Superior temporal gyrus (tissue), 1 donor: ENCODE measurements around the gene GTF3C2.
"Not testable (repeated sequence)": the region's sequence is repeated elsewhere in the genome, so short reads cannot be mapped to it uniquely, and the experiment has no call there.

ENCODE experiments used
- DNase-seq: peaks from one replicate; pipeline ENCODE4 v3.0.0-alpha.2; 2016; ENCODE audit errors: extremely low spot score

Gene GTF3C2

DNA sequence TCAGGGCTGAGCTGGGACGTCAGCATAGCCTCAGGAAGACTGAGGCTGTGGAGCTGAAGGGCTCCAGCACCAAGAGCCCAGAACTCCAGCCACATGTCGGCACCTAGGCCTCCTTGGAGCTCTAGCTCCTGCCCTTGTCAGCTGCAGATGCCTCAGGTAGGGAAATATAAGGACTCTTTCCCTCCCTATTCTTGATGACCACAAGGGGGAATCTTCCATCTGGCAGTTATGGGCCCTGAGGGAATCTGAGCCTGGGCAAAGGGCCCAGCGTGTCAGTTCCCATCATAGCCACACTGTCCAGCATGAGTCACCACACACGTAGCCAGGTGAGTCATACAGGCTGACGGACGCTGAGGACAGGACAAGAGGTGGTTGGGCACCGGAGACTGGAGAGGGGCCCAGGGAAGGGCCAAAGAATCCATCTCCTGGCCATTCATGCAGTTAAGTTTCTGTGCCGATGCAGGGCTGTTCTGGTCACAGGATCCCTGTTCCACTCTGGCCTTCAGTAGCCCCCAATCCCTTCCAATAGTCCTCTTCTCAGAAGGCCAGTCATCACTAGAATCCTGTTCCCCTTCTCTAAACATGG lies 35.5 kb downstream of the GTF3C2 start:
- DNase-seq, result no peak

DNA sequence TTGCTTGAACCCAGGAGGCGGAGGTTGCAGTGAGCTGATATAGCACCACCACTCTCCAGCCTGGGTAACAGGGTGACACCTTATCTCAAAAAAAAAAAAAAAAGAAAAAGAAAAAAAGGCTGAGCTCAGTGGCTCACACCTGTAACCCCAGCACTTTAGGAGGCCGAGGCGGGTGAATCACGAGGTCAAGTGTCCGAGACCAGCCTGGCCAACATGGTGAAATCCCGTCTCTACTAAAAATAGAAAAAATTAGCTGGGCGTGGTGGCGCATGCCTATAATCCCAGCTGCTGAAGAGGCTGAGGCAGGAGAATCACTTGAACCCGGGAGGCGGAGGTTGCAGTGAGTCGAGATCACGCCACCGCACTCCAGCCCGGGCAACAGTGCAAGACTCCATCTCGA lies 36.7 kb downstream of the GTF3C2 start:
- not testable (repeated sequence) for DNase-seq

DNA sequence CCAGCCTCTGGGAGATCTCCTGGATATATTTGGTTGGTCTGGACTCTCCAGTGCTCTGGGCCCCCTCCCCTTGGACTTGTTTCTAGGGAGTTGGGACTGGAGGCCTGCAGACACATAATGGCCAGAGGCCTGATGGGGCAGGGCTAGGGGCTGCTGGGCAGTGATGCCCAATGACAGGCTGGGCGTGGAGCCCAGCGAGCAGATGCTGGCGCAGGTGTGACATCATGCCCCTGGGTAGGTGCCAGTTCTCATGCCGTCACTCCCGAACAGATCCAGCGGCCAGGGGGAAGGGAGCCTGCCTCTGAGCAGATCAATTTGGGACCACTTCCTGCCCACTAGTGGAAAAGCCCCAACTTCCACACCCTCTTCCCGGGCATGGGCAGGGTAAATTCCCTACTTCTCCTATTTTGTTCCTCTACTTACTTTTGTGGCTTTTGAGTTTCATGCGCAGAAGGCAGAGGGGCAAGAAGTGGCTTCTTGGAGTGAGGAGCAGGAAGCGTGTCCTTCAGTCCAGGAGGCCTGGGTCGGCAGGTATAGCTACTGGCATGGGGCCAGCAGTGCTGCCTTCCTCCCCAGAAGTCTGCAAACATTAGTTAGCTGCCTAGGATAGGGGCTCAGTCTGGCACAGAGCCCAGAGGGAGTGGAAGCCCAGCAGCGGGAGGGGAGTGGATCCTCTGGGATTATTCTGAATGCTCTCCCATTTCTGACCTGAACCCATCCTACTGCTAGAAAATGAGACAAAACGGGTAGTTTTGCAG lies 39.7 kb downstream of the GTF3C2 start:
- DNase-seq, result peak; percentile 77

DNA sequence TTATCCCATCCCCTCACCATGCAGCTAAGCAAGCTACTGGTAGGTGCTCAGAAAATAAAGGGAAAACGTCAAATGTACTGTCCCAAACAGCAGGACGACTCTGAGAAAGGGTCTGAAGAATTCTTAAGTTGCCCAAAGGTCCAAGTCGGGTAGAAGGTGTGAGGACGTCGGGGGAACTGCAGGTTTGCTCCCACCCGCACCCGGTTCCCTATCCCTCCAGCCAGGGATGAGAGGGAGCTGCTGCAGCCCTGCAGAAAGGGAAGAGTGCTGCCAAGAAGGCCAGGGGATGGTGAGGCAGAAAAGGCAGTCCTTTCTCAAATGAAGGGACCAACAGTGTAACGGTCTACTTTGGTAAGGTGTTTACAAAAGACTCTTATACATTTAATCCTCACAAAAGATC lies 41.4 kb downstream of the GTF3C2 start:
- no peak for DNase-seq

DNA sequence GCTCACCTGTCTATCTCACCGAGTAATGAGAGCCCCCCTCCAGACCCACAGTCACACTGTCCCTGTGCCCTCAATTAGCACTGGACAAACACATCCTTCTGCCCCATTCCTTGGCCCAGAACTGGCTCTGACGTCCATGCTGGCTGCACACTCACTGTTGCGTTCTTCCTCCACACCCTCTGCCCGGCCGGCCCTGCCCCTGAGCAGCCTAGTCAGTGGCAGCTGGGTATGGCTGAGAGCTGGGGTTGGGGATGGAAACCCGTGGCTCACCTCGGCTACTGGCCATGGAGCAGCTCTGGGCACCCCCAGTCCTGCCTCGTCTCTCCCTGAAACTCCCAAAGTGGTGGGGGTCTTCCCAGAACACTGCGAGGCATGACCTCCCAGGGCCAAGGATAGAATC lies 41.9 kb downstream of the GTF3C2 start:
- DNase-seq, result no peak

DNA sequence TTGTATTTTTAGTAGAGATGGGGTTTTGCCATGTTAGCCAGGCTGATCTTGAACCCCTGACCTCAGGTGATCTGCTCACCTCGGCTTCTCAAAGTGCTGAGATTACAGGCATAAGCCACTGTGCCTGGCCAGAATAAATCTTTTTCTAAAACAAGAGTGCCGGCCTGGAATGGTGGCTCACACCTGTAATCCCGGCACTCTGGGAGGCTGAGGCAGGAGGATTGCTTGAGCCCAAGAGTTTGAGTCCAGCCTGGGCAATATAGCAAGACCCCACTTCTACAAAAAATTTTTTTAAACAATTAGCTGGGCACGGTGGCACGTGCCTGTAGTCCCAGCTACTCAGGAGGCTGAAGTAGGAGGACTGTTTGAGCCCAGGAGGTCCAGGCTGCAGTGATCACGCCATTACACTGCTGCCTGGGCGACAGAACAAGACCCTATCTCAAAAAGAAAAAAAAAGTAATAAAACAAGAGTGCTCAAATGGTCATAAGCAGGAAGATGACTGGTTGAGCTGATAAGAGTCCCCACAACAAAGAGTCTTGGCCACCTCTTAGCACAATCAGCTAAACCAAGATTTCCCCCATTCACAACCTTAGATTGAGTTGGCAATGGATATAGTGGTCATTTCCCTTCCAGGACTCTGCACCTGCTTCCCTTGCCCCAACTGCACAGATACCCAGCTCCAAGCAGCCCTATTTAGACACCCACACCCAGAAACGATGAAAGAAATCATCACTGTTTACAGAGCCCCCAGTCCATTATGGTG lies 42.5 kb downstream of the GTF3C2 start:
- no peak for DNase-seq

DNA sequence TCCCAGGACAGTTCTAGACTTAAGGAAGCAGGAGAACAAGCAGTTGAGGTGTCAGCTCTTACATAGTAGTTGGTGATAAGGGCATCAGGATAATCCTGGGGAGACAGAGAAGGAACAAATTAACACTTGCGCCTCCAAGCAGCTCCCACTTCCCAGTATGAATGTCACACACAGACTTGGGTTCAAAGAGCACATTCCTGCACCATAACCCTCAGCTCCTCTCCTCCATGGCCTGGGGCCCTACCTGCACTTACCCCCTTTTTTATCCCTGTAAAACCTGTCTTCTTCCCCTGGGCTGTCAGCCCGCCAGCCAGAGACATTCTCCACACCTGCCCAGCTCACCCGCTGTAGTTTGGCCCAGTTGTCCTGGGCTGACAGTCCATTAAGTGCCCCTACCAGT lies 44.4 kb downstream of the GTF3C2 start:
- DNase-seq, result no peak

DNA sequence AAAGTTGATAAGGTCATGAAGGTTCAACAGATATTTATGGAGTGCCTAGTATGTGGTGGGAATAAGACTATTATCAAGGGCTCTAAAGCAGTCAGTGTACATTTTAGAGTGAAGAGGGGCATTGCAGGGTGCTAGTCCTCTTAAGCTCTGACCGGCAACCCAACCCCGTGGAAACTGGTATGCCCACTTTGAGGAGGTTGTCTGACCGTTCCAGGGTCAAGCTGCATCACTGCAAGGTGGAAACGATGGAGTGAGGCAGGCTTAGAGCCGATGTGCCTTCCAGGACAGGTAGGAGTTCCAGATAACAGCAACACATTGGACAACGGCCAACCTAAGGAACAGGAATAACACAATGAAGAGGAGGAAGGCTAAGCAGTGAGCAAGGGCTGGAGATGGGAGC lies 46.9 kb downstream of the GTF3C2 start:
- no peak for DNase-seq

DNA sequence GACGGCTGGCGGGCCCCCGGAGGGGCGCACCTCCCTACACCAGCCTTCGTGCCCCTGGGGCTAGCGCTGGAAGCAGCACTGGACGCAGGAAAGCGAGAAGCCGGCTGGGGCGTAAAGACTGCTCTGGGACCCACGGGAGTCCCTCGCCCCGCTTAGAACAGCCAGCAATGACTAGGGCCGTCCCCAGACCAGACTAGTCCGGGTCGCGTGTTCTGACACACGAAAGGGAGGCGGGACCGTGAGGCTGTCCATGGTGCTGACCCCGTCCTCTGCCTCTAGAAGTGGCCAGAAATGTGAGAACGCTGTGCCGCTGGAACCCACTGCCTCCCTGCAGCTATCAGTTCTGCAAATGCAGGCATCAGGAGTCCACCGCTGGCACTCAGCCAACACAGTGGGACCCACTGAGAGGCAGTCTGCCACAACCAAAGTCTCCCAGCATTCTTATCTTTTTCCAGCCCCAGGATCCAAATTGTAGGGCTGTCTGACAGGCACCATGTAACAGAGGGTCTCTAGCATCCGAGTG lies 48.1 kb downstream of the GTF3C2 start, which contains the start of gene UCN:
Gene UCN, minus strand, starts transcription at position 87 of the 523 bp plus-strand sequence. CDS start 550 bp downstream, outside the sequence.
- DNase-seq, result no peak

DNA sequence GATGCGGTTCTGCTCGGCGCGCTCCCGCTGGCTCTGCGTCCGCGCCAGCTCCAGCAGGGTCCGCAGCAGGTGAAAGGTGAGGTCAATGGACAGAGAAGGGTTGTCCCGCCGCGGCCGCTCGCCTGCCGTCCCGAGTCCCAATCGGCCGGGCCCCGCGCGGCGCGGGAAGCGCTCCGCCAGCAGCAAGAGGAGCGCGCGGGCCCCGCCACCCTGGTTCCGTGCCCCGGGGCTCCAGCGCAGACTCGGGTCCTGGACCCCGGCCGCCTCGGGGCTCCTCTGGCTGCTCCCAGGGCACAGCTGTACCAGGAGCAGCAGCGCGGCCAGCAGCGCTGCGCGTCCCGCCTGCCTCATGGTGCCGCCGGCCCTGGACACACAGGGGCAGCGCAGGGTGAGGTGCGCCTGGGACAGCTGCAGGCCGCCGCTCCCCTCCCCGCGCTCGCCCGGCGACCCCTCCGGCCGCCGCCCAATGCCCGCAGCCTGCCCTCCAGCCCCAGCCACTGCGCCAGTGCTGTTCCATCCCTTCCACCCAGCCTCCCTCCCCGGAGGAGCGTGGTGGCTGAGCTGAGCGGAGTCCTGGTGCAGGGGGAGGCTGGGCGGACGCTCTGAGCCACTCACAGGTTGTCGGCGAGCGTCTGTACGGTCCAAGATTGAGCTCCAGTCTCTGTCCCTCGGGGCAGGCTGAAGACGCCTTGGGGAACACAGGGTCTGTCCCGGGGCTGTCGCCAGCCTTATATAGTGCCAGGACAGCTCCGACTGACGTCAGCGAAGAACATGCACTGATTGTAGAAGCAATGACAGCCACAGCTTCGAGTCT lies 48.8 kb downstream of the GTF3C2 start:
- no peak for DNase-seq

DNA sequence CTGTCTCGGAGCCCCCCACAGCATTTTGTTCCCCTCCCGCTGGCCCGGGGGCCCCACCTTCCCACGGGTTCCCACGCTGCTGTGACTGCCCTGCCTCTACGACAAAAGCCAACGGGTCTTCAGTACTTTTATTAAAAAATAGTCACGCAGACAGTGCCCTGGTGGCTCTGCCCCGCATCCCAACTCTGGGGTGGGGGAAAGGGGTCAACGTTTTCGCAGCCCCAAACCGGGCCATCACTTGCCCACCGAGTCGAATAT lies 49.3 kb downstream of the GTF3C2 start:
- no peak for DNase-seq

DNA sequence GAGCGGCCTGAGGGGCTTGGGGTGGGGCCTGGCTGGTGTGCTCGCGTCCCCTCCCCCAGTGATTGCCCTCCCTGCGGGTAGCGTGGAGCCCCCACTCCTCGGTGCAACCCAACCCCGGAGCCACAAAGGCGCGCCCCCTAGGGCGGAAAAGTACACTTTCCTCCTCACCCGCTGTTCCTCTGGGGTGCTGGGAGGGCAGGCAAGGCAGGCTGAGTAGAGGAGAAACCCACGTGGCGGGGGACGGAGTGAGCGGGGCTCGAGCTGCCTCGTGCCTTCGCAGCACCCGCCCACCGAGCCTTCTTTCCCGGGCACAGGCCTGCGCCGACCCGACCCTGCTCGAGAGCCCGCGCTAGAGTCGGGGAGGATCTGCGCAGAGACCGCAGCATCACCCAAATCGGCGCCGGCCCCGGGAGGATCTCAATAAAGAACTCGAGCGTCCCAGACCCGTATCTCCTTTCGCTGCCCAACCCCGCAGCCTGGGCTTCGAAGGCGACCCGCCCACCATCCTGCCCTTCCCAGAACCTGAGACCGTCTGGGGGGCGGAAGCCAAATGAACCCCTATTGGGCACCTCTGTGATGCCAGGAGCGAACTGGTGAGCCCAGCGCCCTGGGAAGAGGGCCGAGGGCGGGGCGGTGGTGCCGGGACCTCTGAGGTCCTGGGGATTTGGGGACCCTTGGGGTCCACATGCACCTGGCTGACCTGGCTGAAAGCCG lies 49.8 kb downstream of the GTF3C2 start:
- no peak for DNase-seq

DNA sequence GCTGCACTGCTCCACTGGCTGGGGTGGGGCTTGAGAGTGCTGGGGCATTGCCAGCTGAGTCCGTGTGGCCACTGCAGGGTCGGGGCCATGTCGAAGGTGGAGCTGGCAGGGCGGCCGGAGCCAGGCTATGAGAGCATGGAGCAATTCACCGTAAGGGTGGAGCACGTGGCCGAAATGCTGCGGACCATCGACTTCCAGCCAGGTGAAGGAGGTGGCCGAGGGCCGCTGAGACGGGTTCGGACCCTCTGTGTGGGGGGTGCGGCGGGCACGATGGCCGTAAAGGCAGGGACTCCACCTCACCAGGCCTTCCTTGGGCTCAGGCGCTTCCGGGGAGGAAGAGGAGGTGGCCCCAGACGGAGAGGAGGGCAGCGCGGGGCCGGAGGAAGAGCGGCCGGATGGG lies 50.4 kb downstream of the GTF3C2 start:
- no peak for DNase-seq

DNA sequence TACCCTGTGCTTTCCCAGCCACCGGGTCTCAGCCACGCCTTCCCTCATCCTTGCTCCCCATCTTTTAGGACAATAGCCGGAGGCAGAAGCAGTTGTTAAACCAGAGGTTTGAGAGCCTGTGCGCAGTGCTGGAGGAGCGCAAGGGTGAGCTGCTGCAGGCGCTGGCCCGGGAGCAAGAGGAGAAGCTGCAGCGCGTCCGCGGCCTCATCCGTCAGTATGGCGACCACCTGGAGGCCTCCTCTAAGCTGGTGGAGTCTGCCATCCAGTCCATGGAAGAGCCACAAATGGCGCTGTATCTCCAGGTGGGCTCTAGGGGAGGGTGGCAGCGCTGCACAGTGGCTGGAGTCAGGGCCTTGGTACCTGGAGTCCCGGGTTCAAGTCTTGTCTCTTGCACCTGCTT lies 51.0 kb downstream of the GTF3C2 start:
- no peak for DNase-seq

DNA sequence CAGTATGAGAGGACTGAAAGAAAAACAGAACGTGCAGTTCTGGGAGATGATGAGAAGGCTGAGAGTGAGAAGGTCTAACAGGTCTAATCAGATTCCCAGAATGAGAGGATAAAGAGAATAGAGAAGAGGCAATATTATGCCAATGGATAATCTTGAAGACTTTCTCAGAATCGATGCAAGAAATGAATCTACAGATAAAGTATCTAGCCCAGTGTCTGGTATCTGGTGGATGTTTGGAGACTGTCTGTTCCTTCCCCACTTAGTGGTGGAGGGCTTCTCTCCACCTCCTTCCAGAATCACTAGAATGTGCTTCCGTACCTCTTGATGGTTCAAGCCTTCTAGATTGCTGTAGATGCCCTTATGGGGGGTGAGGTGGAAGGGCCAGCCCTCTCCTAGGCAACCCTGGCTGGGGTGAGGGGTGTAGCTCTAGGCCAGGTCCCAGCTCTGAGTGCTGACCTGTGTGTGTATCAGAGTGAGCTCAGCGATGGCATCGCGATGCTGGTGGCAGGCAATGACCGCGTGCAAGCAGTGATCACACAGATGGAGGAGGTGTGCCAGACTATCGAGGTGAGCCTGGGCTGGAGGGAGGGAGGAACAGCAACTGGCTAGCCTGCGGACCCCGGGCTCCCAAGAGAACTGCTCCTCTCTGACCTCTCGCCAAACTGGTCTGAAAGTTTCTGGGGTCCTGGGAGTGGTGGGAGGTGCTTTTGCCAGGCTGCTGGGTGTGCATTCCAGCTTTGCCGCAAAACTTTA lies 51.9 kb downstream of the GTF3C2 start:
- no peak for DNase-seq

DNA sequence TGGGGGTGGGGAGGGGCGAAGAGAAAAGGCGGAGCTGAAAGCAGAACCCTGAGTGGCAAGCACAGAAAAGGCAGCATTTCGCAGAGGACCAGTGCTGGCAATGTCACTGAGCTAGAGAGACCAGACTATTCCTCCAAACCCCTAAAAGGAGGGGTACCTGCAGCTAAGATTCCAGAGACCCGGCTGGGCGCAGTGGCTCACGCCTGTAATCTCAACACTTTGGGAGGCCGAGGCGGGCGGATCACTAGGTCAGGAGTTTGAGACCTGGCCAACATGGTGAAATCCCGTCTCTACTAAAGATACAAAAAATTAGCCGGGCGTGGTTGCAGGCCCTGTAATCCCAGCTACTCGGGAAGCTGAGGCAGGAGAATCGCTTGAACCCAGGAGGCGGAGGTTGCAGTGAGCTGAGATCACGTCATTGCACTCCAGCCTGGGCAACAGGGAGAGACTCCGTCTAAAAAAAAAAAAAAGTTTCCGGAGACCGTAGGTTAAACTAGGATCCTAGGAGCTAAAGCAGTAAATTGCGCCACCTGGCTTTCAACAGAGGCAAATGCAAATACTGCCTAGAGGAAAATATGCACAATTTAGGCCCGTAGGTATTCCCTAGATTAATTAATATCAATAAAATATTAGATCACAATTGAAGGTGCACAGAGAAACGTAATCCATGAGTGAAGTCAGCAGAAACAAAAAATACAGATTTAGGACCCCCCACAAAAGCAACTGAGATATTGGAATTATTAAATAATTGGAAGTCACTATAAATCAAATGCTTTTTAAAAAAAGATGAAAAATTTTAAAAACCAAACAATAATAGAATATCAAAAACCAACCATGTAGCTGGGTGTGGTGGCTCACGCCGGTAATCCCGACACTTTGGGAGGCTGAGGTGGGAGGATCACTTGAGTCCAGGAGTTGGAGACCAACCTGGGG lies 53.2 kb downstream of the GTF3C2 start:
- DNase-seq, result peak; percentile 80

DNA sequence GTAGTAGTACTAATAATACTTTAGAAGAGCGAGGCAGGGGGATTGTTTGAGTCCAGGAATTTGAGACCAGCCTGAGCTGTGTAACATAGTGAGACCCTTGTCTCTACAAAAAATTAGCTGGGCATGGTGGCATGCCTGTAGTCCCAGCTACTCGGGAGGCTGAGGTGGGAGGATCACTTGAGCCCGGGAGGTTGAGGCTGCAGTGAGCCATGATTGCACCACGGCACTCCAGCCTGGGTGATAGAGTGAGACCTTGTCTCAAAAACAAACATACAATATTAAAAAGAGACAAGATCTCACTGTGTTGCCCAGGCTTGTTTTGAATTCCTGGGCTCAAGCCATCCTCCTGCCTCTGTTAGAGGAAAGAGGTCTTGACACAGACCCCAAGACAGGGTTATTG lies 56.0 kb downstream of the GTF3C2 start:
- not testable (repeated sequence) for DNase-seq

DNA sequence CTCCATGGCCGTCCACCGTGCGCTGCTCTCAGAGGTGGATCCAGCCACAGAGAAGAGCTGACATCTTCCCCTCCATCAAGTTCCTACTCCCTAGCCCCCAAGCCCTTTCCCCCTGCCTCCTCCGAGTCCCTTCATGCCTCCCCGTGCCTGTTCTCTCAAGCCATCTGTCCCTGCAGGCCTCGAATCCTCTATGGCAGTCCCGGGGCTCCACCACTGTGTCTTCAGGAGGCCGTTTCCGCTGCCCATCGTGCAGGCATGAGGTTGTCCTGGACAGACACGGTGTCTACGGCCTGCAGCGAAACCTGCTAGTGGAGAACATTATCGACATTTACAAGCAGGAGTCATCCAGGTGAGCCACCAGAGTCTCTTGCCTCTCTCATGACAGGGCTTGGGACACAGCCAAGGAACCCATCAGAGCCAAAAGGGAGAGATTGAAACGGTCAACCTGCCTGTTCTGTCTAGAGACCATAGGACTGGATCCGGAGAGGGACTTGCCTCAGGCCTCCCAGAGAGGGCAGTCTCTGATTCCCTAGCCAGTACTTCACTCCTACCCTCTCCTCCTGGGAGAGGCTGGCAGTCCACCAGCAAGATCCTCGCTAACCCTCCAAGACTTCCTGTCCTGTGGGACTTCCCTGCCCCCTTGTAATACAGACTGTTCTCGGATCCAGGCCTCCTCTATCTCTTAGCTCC lies 58.0 kb downstream of the GTF3C2 start:
- no peak for DNase-seq

DNA sequence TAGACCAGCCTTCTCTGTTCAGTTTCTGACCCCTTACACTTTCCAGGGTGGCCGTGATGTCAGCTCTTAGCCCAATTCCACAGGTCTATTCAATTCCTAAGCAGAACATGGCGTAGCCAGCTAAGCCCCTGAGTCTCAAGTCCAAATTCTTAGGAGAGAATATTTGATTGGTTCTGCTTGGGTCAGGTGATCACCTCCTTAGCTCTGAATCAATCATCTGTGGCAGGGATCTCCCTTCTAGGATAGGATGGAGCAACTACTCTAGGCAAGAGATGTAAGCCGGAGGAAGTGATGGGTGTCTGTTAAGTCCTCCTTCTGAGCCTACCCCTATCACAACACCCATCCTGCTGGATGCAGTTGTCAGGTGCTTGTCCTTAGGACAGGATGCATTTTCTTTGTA lies 59.4 kb downstream of the GTF3C2 start:
- DNase-seq, result no peak
